Measurements from ENCODE around the gene DACT1.

The DACT1 gene

DNA sequence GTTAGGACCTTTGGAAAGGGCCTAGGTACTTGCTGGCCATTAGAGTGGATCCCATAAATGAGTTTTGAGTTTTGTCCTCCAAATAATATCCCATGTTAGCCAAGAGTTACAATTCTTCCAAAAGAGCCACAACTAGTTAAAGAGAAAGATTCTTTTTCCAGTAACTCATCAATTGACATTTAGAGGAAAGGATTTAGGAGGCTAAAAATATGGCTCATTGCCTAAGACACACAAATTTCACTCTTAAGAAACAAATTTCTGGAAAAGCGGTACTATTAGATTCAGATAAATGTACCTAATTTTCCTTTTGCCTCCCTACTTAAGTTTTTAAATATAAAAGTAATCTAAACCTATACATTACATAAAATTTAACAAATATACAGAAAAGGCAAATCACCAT lies 21.3 kb downstream of the DACT1 start:
- Histone ChIP-seq H3K9ac (ENCODE audit: low read depth, low read length) (no peak overlapping the region), H3K36me3 (ENCODE audit: insufficient read depth, low read length) (no peaks in the 10 kb centered on the region), H3K4me2 (ENCODE audit: low read length) (no peak overlapping the region), H3K4me3 (ENCODE audit: low read length) (no peak overlapping the region), H3K9me3 (replicated peaks; ENCODE audit: low read length) (no peaks in the 10 kb centered on the region), H3K4me1 (ENCODE audit: control insufficient read depth, insufficient read depth, low read length) (peaks cover 9% of the 10 kb centered on the region), H3K27me3 (ENCODE audit: control insufficient read depth, insufficient read depth, low read length) (no peaks in the 10 kb centered on the region)

DNA sequence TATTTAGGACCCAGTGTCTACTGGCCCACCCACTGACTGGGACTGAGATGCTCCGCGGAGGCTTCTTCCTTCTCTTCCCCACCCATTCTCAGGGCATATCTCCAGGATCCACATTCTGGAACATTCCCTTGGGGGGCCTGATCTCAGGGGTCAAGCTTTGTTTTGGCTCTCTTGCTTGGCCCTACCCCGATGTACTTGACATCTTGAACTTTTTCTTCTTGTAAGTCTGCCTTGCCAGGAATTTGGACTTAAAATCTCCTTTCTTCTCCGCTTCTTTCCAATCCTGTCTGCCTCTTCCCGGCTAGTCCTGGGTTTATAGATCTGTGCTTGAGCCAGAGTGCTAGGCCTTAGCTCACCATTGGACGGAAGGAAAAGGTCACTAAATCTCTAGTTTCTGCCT lies 22.1 kb downstream of the DACT1 start:
- H3K4me3 ChIP-seq (ENCODE audit: low read length): no peak overlapping the region
- no peaks in the 10 kb centered on the region for H3K36me3 ChIP-seq (ENCODE audit: insufficient read depth, low read length)
- peaks cover 11% of the 10 kb centered on the region for H3K4me1 ChIP-seq (ENCODE audit: control insufficient read depth, insufficient read depth, low read length)
- H3K27me3 ChIP-seq (ENCODE audit: control insufficient read depth, insufficient read depth, low read length): no peaks in the 10 kb centered on the region
- no peaks in the 10 kb centered on the region for H3K9me3 ChIP-seq (replicated peaks; ENCODE audit: low read length)
- H3K4me2 ChIP-seq (ENCODE audit: low read length): no peak overlapping the region
- no peak overlapping the region for H3K9ac ChIP-seq (ENCODE audit: low read depth, low read length)

DNA sequence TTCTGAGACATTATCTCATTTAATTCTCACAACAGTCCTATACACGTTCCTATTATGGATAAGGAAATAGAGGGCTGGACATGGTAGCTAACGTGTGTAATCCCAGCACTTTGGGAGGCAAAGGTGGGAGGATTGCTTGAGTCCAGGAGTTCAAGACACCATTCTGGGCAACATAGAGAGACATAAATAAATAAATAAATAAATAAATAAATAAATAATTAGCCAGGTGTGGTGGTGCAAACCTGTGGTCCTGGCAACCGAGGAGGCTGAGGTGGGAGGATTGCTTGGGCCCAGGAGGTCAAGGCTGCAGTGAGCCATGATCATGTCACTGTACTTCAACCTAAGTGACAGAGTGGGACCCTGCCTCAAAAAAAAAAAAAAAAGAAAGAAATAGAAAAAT lies 22.6 kb downstream of the DACT1 start:
- no peaks in the 10 kb centered on the region for H3K9me3 ChIP-seq (replicated peaks; ENCODE audit: low read length)

DNA sequence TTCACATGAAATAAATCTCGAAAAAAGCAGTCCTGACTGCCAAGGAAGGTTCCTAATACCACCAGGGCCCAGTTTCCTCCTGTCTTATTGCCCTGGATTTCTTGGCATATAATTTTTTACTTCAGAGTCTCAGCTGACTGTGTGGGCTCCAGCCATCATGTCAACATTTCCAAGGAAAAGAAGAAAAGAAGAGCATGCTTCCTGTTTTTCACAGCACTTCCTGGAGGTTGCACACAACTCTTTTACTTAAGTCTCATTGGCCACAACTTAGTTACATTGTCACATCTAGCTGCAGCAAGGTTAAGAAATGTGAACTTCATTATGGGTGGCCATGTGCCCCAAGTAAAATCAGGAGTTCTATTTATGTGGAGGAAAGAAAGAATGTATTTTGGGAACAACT lies 24.3 kb downstream of the DACT1 start:
- Histone ChIP-seq H3K4me1 (ENCODE audit: control insufficient read depth, insufficient read depth, low read length) (peaks cover 11% of the 10 kb centered on the region), H3K4me2 (ENCODE audit: low read length) (no peak overlapping the region), H3K9me3 (replicated peaks; ENCODE audit: low read length) (no peaks in the 10 kb centered on the region), H3K36me3 (ENCODE audit: insufficient read depth, low read length) (no peaks in the 10 kb centered on the region), H3K9ac (ENCODE audit: low read depth, low read length) (no peak overlapping the region), H3K4me3 (ENCODE audit: low read length) (no peak overlapping the region), H3K27me3 (ENCODE audit: control insufficient read depth, insufficient read depth, low read length) (no peaks in the 10 kb centered on the region)

More for the DNA sequence above, 22.6 kb downstream of the DACT1 start:
- Histone ChIP-seq H3K4me3 (ENCODE audit: low read length) (no peak overlapping the region), H3K4me2 (ENCODE audit: low read length) (no peak overlapping the region), H3K27me3 (ENCODE audit: control insufficient read depth, insufficient read depth, low read length) (no peaks in the 10 kb centered on the region), H3K36me3 (ENCODE audit: insufficient read depth, low read length) (no peaks in the 10 kb centered on the region), H3K9ac (ENCODE audit: low read depth, low read length) (no peak overlapping the region), H3K4me1 (ENCODE audit: control insufficient read depth, insufficient read depth, low read length) (peaks cover 11% of the 10 kb centered on the region)

DNA sequence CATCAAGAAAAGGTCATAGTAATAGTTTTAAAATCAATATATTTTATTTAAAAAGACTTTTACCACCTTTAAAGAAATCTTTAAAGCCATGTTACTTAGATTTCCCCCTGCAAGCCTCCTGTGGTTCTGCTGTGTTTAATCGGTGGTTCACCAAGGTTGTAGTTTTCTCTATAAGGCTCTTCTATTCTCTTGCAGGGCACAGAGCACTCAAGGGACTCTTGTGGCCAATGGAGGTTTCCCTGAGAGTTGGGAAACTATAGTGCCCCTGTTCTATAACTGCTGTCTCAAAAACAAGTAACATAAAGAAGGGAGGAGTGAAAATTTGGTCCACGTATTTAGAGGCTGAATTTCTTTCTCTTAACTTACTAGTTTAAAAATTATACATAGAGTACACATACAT lies 25.0 kb downstream of the DACT1 start:
- no peak overlapping the region for H3K9ac ChIP-seq (ENCODE audit: low read depth, low read length)
- H3K4me2 ChIP-seq (ENCODE audit: low read length): no peak overlapping the region
- no peak overlapping the region for H3K4me3 ChIP-seq (ENCODE audit: low read length)
- H3K9me3 ChIP-seq (replicated peaks; ENCODE audit: low read length): no peaks in the 10 kb centered on the region
- H3K27me3 ChIP-seq (ENCODE audit: control insufficient read depth, insufficient read depth, low read length): no peaks in the 10 kb centered on the region
- H3K36me3 ChIP-seq (ENCODE audit: insufficient read depth, low read length): no peaks in the 10 kb centered on the region
- peaks cover 11% of the 10 kb centered on the region for H3K4me1 ChIP-seq (ENCODE audit: control insufficient read depth, insufficient read depth, low read length)

DNA sequence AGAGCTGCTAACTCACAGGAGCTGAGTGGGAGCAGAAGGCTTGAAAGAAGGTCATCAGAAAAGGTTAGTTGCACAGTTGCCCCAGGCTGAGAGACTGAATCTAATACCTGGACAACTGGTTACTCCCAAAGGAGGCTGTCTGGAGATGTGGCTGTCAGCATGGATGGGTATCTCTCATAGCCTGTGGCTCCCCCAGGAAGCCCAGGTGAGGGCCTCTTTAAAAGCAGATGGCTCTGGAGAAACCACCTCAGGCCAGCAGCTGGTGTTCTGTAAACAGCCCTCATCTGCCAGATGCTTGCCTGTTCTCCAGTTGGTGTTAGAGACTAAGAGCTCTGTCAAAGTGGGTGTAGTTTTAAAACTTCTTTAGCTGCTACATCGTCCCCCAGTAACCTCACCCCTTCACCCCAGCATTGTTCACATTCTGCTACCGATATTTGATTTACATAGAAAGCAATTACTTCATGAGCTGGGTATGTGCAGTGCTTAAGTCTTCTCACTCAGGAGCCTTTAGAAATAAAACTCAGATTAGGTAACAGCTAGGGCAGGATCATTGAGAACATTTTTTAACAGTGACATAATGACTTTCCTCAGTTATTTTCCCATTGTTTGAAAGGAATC lies 25.8 kb downstream of the DACT1 start:
- Histone ChIP-seq H3K36me3 (ENCODE audit: insufficient read depth, low read length) (no peaks in the 10 kb centered on the region), H3K4me3 (ENCODE audit: low read length) (no peak overlapping the region), H3K4me1 (ENCODE audit: control insufficient read depth, insufficient read depth, low read length) (peaks cover 11% of the 10 kb centered on the region), H3K9me3 (replicated peaks; ENCODE audit: low read length) (no peaks in the 10 kb centered on the region), H3K27me3 (ENCODE audit: control insufficient read depth, insufficient read depth, low read length) (no peaks in the 10 kb centered on the region), H3K4me2 (ENCODE audit: low read length) (peak overlapping the region; percentile 55), H3K9ac (ENCODE audit: low read depth, low read length) (peak overlapping the region; percentile 62)

DNA sequence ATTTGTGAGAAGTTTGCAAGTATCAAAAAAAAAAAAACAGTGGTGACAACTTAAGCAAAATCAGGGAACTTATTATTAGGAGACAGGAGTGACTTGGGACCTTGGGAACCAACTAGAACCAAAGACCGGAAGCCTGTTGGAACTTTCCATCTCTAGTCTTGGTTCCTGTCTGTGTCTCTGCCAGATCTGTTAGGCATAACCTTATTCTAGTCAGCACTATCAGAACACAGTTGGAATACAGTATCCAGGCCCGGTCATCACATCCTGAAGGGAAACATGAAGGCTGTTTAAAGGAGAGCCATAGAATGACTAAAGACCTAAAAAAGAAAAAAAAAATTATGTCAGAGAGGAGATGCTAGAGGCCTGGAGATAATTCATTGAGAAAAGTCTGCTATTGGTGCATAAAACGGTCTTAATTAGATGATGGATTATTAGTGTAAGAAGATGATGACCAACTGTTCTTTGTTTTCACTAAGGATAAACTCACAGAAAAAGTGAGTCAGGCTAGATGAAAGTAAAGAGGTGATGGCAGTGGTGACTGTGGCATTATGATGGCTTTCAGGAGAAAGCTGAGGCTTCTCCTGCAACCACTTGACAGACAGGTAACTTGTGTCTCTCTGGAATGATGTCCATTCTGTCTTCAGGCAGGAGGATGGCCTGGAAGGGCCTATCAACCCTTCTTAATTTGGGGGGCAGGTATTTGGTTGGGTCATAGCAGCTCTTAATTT lies 28.2 kb downstream of the DACT1 start:
- Histone ChIP-seq H3K36me3 (ENCODE audit: insufficient read depth, low read length) (no peaks in the 10 kb centered on the region), H3K4me3 (ENCODE audit: low read length) (no peak overlapping the region), H3K9ac (ENCODE audit: low read depth, low read length) (no peak overlapping the region), H3K27me3 (ENCODE audit: control insufficient read depth, insufficient read depth, low read length) (no peaks in the 10 kb centered on the region), H3K4me2 (ENCODE audit: low read length) (no peak overlapping the region), H3K4me1 (ENCODE audit: control insufficient read depth, insufficient read depth, low read length) (peaks cover 11% of the 10 kb centered on the region), H3K9me3 (replicated peaks; ENCODE audit: low read length) (no peaks in the 10 kb centered on the region)

DNA sequence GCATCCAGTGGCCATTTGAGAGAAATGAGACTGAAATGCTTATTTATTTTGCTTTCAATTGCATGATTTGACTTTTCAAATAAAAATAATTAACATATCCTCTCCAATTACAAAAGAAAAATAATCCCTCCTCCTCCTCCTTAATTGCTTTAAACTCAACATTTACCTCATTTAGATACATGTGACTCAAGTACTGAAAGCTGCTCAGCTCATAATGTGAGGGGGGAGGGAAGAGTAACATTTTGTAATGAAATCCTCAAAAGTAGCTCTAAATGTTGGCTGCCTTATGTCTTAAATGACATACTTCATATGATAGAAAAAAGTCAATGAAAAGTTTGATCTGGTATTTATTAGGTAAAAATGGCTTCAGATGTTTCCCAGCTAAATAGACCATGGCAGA lies 29.0 kb downstream of the DACT1 start:
- Histone ChIP-seq H3K4me2 (ENCODE audit: low read length) (no peak overlapping the region), H3K36me3 (ENCODE audit: insufficient read depth, low read length) (no peaks in the 10 kb centered on the region), H3K4me1 (ENCODE audit: control insufficient read depth, insufficient read depth, low read length) (peaks cover 11% of the 10 kb centered on the region), H3K27me3 (ENCODE audit: control insufficient read depth, insufficient read depth, low read length) (no peaks in the 10 kb centered on the region), H3K9ac (ENCODE audit: low read depth, low read length) (no peak overlapping the region), H3K9me3 (replicated peaks; ENCODE audit: low read length) (no peaks in the 10 kb centered on the region), H3K4me3 (ENCODE audit: low read length) (no peak overlapping the region)

DNA sequence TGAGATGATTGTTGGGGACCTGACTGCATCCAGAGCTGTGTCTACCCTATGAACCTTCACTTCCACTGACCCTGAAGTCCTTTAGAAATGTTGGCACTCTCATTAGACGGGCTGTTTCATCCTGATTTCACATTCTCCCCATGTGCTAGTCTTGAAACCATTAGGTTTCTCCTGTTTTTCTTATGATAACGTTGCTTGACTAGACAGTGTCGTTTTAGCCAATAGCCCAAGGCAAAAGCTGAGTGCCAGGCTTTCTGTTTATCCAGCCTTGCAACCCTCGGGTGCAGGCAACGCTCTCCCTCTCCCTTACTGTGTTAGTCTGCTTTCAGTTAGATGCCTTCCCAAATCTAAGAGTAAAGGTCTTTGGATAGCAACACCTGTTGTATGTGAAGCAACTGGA lies 30.1 kb downstream of the DACT1 start:
- H3K27me3 ChIP-seq (ENCODE audit: control insufficient read depth, insufficient read depth, low read length): no peaks in the 10 kb centered on the region
- H3K9me3 ChIP-seq (replicated peaks; ENCODE audit: low read length): no peaks in the 10 kb centered on the region
- H3K9ac ChIP-seq (ENCODE audit: low read depth, low read length): no peak overlapping the region
- H3K4me2 ChIP-seq (ENCODE audit: low read length): no peak overlapping the region
- peaks cover 11% of the 10 kb centered on the region for H3K4me1 ChIP-seq (ENCODE audit: control insufficient read depth, insufficient read depth, low read length)
- no peak overlapping the region for H3K4me3 ChIP-seq (ENCODE audit: low read length)
- no peaks in the 10 kb centered on the region for H3K36me3 ChIP-seq (ENCODE audit: insufficient read depth, low read length)

DNA sequence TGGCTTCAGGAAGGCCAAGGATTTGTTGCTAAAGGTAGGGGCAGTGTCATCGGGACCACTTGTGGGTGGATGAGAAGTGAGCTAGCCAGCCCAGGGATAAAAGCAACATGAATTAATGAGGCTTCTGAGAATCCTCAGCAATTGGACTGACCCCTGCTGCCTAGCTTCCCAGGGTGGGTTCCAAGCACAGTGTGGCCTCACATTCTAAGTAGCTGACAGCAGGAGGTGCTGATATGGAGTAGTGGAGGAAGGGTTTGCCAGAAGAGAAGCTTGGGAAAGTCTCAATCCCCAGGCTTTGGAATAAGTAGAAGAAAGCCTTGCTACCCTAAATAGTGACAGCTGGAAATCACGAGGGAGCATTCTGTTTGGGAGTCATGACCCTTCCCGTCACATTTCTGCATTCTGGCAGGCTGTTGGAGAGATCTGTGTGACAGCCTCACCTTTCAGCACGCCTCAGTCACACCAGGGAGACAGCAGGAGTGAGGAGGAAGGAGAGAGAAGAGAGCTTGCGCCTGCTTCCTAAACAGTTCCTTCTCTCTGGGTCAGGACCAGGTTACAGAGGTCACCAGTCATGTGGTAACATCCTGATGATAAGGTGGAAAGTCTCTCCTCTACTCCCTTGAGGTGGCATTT lies 31.2 kb downstream of the DACT1 start:
- H3K4me1 ChIP-seq (ENCODE audit: control insufficient read depth, insufficient read depth, low read length): peaks cover 3% of the 10 kb centered on the region
- no peaks in the 10 kb centered on the region for H3K9me3 ChIP-seq (replicated peaks; ENCODE audit: low read length)
- H3K4me3 ChIP-seq (ENCODE audit: low read length): no peak overlapping the region

DNA sequence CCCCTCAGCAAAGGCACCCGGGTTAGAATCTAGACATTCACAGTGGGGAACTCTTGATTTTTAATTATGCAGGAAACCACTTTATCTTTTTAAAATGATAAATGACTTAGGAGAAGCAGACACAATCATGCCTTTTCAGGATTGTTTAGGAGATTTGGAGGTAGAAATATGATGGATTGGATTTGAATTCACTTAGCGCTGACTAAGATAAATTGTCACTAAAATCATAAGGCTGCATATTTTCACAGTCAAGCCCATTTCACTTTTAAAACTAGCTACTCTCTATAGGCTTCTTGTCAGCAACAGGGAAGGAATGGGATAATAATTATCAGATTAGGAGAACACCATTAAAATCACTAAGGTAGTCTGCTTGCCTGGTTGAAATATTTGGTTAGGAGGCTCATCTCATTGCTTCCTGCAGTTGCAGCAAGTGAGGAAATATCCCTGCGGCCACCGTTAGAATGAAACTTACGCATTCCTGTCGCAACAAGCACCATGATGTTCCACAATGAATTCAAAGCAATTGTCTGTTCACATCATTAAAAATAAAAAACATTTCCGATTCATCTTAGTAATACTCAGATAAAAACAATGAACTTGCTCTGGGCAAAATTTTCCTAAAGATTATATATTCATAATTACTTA lies 31.9 kb downstream of the DACT1 start:
- no peaks in the 10 kb centered on the region for H3K36me3 ChIP-seq (ENCODE audit: insufficient read depth, low read length)
- no peaks in the 10 kb centered on the region for H3K9me3 ChIP-seq (replicated peaks; ENCODE audit: low read length)
- no peak overlapping the region for H3K4me3 ChIP-seq (ENCODE audit: low read length)
- H3K9ac ChIP-seq (ENCODE audit: low read depth, low read length): no peak overlapping the region
- no peaks in the 10 kb centered on the region for H3K4me1 ChIP-seq (ENCODE audit: control insufficient read depth, insufficient read depth, low read length)
- no peak overlapping the region for H3K4me2 ChIP-seq (ENCODE audit: low read length)
- H3K27me3 ChIP-seq (ENCODE audit: control insufficient read depth, insufficient read depth, low read length): no peaks in the 10 kb centered on the region

More for the DNA sequence above, 31.2 kb downstream of the DACT1 start:
- Histone ChIP-seq H3K9ac (ENCODE audit: low read depth, low read length) (no peak overlapping the region), H3K4me2 (ENCODE audit: low read length) (no peak overlapping the region), H3K36me3 (ENCODE audit: insufficient read depth, low read length) (no peaks in the 10 kb centered on the region), H3K27me3 (ENCODE audit: control insufficient read depth, insufficient read depth, low read length) (no peaks in the 10 kb centered on the region)

Data from skeletal muscle satellite cell (primary cell).